ENCODE results near the gene ALDH3A2.
"Not testable (repeated sequence)": the region's sequence is repeated elsewhere in the genome, so short reads cannot be mapped to it uniquely, and the experiment has no call there.

GRCh38 chr17:19684909-19685580, 36.5 kb downstream of the ALDH3A2 start:
- TF ChIP-seq CTCF (IDR thresholded peaks at IDR 0.05; ENCODE audit: borderline replicate concordance, extremely low read depth, low read length, poor library complexity, severe bottlenecking); EZH2 (IDR thresholded peaks at IDR 0.05; ENCODE audit: borderline replicate concordance, low read depth, low read length, severe bottlenecking): not testable (repeated sequence)

Data from DND-41 (cell line).